Heart right ventricle (tissue), 16 donors: ENCODE results near the gene ANKRD33B. TPM values are rescaled to one million over a fixed set of nuclear protein-coding genes. Genes with fewer than 3 reads are reported as not detected.
A peak's percentile ranks its signal among the peaks of the same experiment; 100 is the strongest.

Experiments used
- ATAC-seq, 8 donors: fragments of 200-7000 bp; cut with Tn5 transposase; one replicate each; pipeline ENCODE4 v1.9.1; 2020; ENCODE audit warnings: mild to moderate bottlenecking in 8 of 8, moderate library complexity in 8 of 8, moderate number of reproducible peaks in 1 of 8
- DNase-seq, 2 donors: peaks; one replicate each; pipeline ENCODE4 v3.0.0-alpha.2; 2020
- H3K27ac ChIP-seq, 10 donors: fragments of 200-600 bp; sonication (generic) in 2 of 10; one replicate each; pipeline versions ENCODE4 v1.5.0 to v1.8.0; 2020 to 2022; ENCODE audit warnings: mild to moderate bottlenecking in 3 of 10
- H3K27me3 ChIP-seq, 7 donors: fragments of 200-600 bp; one replicate each; pipeline ENCODE4 v1.8.0; 2021 to 2022; ENCODE audit warnings: mild to moderate bottlenecking in 2 of 7
- H3K36me3 ChIP-seq, 9 donors: fragments of 200-600 bp; sonication (generic) in 1 of 9; one replicate each; pipeline versions ENCODE4 v1.5.0 to v1.8.0; 2020 to 2022; ENCODE audit warnings: mild to moderate bottlenecking in 2 of 9
- H3K4me1 ChIP-seq, 9 donors: fragments of 200-600 bp; sonication (generic) in 1 of 9; one replicate each; pipeline versions ENCODE4 v1.5.0 to v1.8.0; 2020 to 2022; ENCODE audit warnings: mild to moderate bottlenecking in 4 of 9
- H3K4me3 ChIP-seq, 10 donors: fragments of 200-600 bp; sonication (generic) in 2 of 10; one replicate each; pipeline versions ENCODE4 v1.5.0 to v1.8.0; 2020 to 2022; ENCODE audit warnings: mild to moderate bottlenecking in 7 of 10, moderate library complexity in 2 of 10
- H3K9me3 ChIP-seq, 11 donors: fragments of 200-600 bp in 10 of 11; sonication (generic) in 2 of 11; one replicate each; pipeline versions ENCODE4 v1.5.0 to v1.8.0; 2013 to 2022; ENCODE audit warnings: mild to moderate bottlenecking in 2 of 11, control low read depth in 1 of 11, moderate library complexity in 1 of 11
- WGBS, 2 donors: extraction: QIAGEN DNeasy Blood & Tissue Kit; methylation state at CpG; one replicate each; pipeline ENCODE4 v1.1.7; 2013; ENCODE audit warnings: inconsistent platforms in 1 of 2; 5-methylcytosine and 5-hydroxymethylcytosine counted together
- intact Hi-C, 10 donors: fragments of 100-400 bp; cut with DNase I; formaldehyde crosslinking; loops; one replicate each; pipeline versions ENCODE4 v1.11.1 to v1.14.2; 2022
- polyA plus RNA-seq, 2 donors: library from polyadenylated mRNA; stranded (reverse); fragments of 200-250 nt; gene quantifications; one replicate each; pipeline ENCODE4 v1.2.3, GENCODE V29; 2013
- total RNA-seq, 10 donors: library from RNA; stranded (reverse); fragmentation: NEBNext Ultra II Directional in 3 of 10; extraction: Animal tissue kit (Norgen Biotek cat#: 25700) in 3 of 10; gene quantifications; one replicate each; pipeline versions ENCODE4 v1.2.1 to v1.2.4, GENCODE V29; 2021 to 2023
- TF ChIP-seq, protein P1 (sequence below), 9 donors: fragments of 200-600 bp; sonication (generic) in 2 of 9; IDR thresholded peaks; one replicate each; pipeline versions ENCODE4 v1.5.0 to v1.8.0; 2021 to 2022; ENCODE audit warnings: antibody characterized with exemption in 9 of 9, mild to moderate bottlenecking in 5 of 9, moderate library complexity in 1 of 9
- donor health status: Arrhythmogenic right ventricular cardiomyopathy.
- donor health status: ischemic (EF 13 %, LVEDD 7.1; RV severe dilation, severe dysfunction).
- donor health status: healthy with polysubstance abuse.
- donor health status: DM: no; HTN: yes; CAD: no.
- donor health status: DM: no; HTN: no; CAD: no.
- donor health status: ischemic (EF 25% LVEDD 6.9; RV normal size, moderate dysfunction).
- donor health status: ischemic (EF 25% LVEDD 5.7; RV mildly dilated, moderate dysfunction).
- donor health status: healthy.
- donor health status: DM: yes; HTN: yes; CAD: no.
- donor health status: Ischemic cardiomyopathy.
- donor health status: ischemic (EF 35%, LVEDD 5.7; RV mildly dilated, moderate dysfunction).
- donor health status: nonischemic (EF 11% LVEDD 7.7; RV severe dilation, severe dysfunction).
- donor health status: DM: yes; HTN: yes; CAD: no.
- donor health status: PGD.
- donor health status: ischemic (EF 29% LVEDD 5.4; RV normal size, mild dysfunction).
- donor health status: nonischemic (EF 23%, LVEDD 6.1; RV moderate dilation, normal function).

Gene ANKRD33B
- total and polyA plus RNA-seq, 12 donors: 0.46 to 33.0 (median 13.3) TPM

DNA sequence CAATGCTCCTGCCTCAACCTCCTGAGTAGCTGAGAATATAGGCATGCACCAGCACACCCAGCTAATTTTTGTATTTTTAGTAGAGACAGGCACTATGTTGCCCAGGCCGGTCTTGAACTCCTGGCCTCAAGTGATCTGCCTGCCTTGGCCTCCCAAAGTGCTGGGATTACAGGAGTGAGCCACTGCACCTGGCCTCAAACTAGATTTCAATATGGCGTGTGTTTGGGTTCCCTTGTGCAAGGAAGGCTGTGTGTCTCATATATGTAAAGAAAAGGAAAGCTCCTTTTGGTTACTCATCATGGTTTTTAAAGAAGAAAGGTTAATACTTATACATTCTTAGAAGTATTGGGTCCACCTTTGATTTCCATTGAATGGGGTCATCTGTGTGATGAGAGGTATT is 70.7 kb downstream of the ANKRD33B start:
- Histone ChIP-seq H3K27ac (peak overlapping the region in 1 of 10 donors; percentile 31), H3K4me1 (peaks cover 0 to 52% (median 0%) of the 10 kb centered on the region in 9 donors), H3K36me3 (peaks cover 0 to 6% (median 0%) of the 10 kb centered on the region in 9 donors), H3K4me3 (no peak overlapping the region), H3K27me3 (peaks cover 0 to 6% (median 0%) of the 10 kb centered on the region in 7 donors), H3K9me3 (no peaks in the 10 kb centered on the region)
- no peak for DNase-seq
- WGBS, 2 donors: 95 to 100% methylated on average over 2 of the region's 2 CpGs
- intact Hi-C loops: loop anchor here in 1 of 10 donors (10.0 kb wide), 1 partner anchor 360 kb away; no protein-coding TSS in a partner anchor
- TF ChIP-seq, protein P1, sequence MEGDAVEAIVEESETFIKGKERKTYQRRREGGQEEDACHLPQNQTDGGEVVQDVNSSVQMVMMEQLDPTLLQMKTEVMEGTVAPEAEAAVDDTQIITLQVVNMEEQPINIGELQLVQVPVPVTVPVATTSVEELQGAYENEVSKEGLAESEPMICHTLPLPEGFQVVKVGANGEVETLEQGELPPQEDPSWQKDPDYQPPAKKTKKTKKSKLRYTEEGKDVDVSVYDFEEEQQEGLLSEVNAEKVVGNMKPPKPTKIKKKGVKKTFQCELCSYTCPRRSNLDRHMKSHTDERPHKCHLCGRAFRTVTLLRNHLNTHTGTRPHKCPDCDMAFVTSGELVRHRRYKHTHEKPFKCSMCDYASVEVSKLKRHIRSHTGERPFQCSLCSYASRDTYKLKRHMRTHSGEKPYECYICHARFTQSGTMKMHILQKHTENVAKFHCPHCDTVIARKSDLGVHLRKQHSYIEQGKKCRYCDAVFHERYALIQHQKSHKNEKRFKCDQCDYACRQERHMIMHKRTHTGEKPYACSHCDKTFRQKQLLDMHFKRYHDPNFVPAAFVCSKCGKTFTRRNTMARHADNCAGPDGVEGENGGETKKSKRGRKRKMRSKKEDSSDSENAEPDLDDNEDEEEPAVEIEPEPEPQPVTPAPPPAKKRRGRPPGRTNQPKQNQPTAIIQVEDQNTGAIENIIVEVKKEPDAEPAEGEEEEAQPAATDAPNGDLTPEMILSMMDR (IDR thresholded peaks at IDR 0.05): no peak
- ATAC-seq: no peak

DNA sequence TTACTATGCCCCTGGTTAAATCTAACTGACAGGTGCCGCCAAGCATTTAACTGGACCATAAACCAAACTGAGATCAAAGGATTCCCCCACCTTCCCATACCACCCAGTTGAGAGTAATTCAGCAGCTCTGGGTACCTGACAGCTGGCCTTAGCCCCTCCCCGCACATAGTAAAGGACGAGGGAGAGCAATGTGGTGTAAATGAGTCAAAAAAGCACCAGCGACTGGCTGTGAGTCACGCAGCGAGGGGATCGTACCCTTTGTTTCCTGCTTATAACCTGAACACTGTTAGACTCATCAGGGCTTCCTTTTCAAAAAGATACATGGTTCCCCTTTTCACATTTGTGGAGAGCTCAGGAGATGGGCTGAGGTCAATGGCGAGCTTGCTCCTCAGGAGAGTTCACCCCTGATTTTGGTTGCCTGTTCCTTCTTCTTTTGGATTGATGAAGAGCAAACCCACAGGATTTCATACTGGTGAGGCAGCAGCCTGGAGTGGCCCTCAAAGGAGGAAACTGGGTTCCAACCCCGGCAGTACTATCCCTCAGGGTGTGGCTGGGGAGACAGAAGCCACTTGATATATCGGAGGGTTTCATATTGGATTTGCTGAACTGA is 71.5 kb downstream of the ANKRD33B start:
- WGBS, 2 donors: 81 to 83% methylated on average over 10 of the region's 10 CpGs
- TF ChIP-seq, protein P1 (IDR thresholded peaks at IDR 0.05): no peak
- H3K9me3 ChIP-seq: no peaks in the 10 kb centered on the region
- peak overlapping the region in 1 of 10 donors; percentile 31 for H3K27ac ChIP-seq
- DNase-seq: no peak
- intact Hi-C loops: loop anchor here in 1 of 10 donors (10.0 kb wide), 1 partner anchor 361 kb away; no protein-coding TSS in a partner anchor
- H3K4me3 ChIP-seq: no peak overlapping the region
- H3K36me3 ChIP-seq: peaks cover 0 to 6% (median 0%) of the 10 kb centered on the region in 9 donors
- ATAC-seq: no peak
- peaks cover 0 to 52% (median 0%) of the 10 kb centered on the region in 9 donors for H3K4me1 ChIP-seq
- peaks cover 0 to 2% (median 0%) of the 10 kb centered on the region in 7 donors for H3K27me3 ChIP-seq

DNA sequence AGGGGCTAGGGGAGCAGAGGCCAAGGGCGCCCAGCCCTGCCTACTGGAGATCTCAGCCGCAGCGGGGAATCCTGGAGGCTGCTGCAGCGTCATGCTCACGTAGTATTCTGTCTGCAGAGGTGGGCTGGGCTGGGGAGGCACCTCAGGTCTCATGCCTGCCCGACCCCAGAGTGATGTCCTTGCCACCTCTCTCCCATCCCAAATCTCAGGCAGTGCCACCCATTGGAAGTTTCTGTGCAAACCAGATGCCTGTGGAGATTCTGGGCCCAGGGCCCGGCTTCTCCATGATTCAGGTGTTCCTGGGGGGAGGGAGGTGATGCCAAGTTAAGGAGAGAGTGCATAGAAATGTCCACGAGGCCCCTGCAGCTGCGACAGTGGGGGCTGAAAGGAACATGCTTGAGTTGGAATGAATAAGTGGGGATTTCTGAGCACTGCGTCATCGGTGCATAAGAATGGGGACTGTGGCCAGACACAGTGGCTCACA is 72.0 kb downstream of the ANKRD33B start:
- Histone ChIP-seq H3K4me3 (no peak overlapping the region), H3K27ac (peak overlapping the region in 1 of 10 donors; percentile 31), H3K9me3 (no peaks in the 10 kb centered on the region), H3K36me3 (peaks cover 0 to 8% (median 0%) of the 10 kb centered on the region in 9 donors), H3K4me1 (peaks cover 0 to 52% (median 0%) of the 10 kb centered on the region in 9 donors), H3K27me3 (no peaks in the 10 kb centered on the region)
- DNase-seq: no peak
- intact Hi-C loops: loop anchor here in 1 of 10 donors (10.0 kb wide), 1 partner anchor 361 kb away; no protein-coding TSS in a partner anchor
- TF ChIP-seq, protein P1 (IDR thresholded peaks at IDR 0.05): no peak
- no peak for ATAC-seq
- 78 to 79% methylated on average over 11 of the region's 11 CpGs for WGBS, 2 donors

DNA sequence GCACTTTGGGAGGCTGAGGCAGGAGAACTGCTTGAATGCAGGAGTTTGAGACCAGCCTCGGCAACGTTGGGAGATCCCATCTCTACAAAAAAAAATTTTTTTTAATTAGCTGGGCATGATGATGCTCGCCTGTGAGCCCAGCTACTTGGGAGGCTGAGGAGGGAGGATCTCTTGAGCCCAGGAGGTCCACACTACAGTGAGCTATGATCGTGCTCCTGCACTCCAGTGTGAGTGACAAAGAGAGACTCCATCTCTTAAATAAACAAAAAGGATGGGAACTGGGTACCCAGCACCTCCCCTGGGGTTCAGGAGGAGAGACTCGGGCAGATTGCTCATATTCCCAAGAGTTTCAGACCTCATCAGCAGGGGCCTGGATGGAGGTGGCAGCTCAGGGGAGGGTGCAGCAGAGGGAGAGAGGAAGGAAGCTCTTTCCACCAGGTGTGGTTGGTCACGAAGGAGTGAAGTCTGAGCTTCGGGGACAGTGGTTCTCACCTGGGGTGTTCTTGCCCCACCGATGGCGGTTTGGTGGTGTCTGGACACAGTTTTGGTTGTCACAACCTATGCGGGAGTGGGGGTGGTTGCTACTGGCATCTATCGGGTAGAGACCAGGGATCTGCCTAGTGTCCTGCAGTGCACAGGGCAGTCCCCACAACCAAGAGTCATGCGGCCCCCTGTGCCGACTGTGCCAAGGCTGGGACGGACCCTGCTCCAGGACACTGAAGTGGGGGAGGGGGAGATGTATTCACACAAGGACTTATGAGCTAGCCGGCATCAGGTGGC is 72.7 kb downstream of the ANKRD33B start:
- DNase-seq (no peak), ATAC-seq (no peak)
- TF ChIP-seq, protein P1 (IDR thresholded peaks at IDR 0.05): no peak
- peaks cover 0 to 45% (median 0%) of the 10 kb centered on the region in 9 donors for H3K4me1 ChIP-seq
- H3K4me3 ChIP-seq: no peak overlapping the region
- no peaks in the 10 kb centered on the region for H3K27me3 ChIP-seq
- H3K36me3 ChIP-seq: peaks cover 0 to 8% (median 0%) of the 10 kb centered on the region in 9 donors
- H3K9me3 ChIP-seq: no peaks in the 10 kb centered on the region
- intact Hi-C loops: loop anchor here in 1 of 10 donors (10.0 kb wide), 1 partner anchor 362 kb away; no protein-coding TSS in a partner anchor
- WGBS, 2 donors: 80 to 83% methylated on average over 15 of the region's 15 CpGs
- no peak overlapping the region for H3K27ac ChIP-seq
